ENCODE data around the gene SH2D3C. TPM values are rescaled to one million over a fixed set of nuclear protein-coding genes. Genes with fewer than 3 reads are reported as not detected.

SH2D3C gene
- polyA plus RNA-seq, 1 donor from 2014 or later = 14.5 TPM

DNA sequence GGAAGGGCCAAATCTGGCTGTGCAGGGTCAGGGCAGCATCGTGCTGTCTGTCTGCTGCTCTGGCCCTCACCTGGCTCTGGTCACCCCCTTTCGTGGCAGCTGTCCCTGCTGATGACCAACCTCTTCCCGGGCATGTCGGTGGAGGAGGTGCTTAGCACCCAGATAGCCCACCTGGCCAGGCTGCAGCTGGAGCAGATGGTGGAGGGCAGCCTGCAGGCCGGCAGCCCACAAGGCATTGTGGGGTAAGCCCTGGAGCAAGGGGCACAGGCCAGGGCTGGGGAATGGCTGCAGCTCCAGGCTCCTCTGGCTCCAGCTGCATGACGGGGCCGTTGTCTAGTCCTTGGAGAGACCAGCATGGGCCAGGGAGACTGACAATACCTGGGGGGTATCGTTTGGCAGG lies 51.6 kb downstream of the SH2D3C start:
- H4K20me1 ChIP-seq (ENCODE audit: insufficient read depth) = no peaks in the 10 kb centered on the region
- no peak overlapping the region for H3K27ac ChIP-seq (ENCODE audit: low read length)
- no peak overlapping the region for H2AFZ ChIP-seq (ENCODE audit: low read depth, low read length)
- no peak overlapping the region for H3K9ac ChIP-seq (ENCODE audit: low read length)
- H3F3A ChIP-seq (ENCODE audit: insufficient read depth, low read length, poor library complexity, severe bottlenecking) = no peaks in the 10 kb centered on the region
- no peak overlapping the region for H3K4me3 ChIP-seq (ENCODE audit: low read length)
- no peaks in the 10 kb centered on the region for H3K79me2 ChIP-seq (replicated peaks; ENCODE audit: insufficient read depth, low read length)
- H3K9me3 ChIP-seq (ENCODE audit: low read length) = no peaks in the 10 kb centered on the region
- no peak for TF ChIP-seq MXI1 (conservative IDR thresholded peaks at IDR 0.05; ENCODE audit: poor library complexity, severe bottlenecking)
- TF ChIP-seq EP300 (conservative IDR thresholded peaks at IDR 0.05; ENCODE audit: poor library complexity, severe bottlenecking) = no peak
- TF ChIP-seq SMC3 (conservative IDR thresholded peaks at IDR 0.05; ENCODE audit: poor library complexity) = no peak
- no peak for TF ChIP-seq EZH2 (IDR thresholded peaks at IDR 0.05; ENCODE audit: borderline replicate concordance, insufficient read depth, low read length, poor library complexity, severe bottlenecking)
- TF ChIP-seq POLR2AphosphoS5 (IDR thresholded peaks at IDR 0.05) = no peak
- TF ChIP-seq, protein P1, sequence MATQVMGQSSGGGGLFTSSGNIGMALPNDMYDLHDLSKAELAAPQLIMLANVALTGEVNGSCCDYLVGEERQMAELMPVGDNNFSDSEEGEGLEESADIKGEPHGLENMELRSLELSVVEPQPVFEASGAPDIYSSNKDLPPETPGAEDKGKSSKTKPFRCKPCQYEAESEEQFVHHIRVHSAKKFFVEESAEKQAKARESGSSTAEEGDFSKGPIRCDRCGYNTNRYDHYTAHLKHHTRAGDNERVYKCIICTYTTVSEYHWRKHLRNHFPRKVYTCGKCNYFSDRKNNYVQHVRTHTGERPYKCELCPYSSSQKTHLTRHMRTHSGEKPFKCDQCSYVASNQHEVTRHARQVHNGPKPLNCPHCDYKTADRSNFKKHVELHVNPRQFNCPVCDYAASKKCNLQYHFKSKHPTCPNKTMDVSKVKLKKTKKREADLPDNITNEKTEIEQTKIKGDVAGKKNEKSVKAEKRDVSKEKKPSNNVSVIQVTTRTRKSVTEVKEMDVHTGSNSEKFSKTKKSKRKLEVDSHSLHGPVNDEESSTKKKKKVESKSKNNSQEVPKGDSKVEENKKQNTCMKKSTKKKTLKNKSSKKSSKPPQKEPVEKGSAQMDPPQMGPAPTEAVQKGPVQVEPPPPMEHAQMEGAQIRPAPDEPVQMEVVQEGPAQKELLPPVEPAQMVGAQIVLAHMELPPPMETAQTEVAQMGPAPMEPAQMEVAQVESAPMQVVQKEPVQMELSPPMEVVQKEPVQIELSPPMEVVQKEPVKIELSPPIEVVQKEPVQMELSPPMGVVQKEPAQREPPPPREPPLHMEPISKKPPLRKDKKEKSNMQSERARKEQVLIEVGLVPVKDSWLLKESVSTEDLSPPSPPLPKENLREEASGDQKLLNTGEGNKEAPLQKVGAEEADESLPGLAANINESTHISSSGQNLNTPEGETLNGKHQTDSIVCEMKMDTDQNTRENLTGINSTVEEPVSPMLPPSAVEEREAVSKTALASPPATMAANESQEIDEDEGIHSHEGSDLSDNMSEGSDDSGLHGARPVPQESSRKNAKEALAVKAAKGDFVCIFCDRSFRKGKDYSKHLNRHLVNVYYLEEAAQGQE (IDR thresholded peaks at IDR 0.05; ENCODE audit: borderline replicate concordance) = no peak
- no peak for TF ChIP-seq RAD21 (conservative IDR thresholded peaks at IDR 0.05)
- TF ChIP-seq, protein P2, sequence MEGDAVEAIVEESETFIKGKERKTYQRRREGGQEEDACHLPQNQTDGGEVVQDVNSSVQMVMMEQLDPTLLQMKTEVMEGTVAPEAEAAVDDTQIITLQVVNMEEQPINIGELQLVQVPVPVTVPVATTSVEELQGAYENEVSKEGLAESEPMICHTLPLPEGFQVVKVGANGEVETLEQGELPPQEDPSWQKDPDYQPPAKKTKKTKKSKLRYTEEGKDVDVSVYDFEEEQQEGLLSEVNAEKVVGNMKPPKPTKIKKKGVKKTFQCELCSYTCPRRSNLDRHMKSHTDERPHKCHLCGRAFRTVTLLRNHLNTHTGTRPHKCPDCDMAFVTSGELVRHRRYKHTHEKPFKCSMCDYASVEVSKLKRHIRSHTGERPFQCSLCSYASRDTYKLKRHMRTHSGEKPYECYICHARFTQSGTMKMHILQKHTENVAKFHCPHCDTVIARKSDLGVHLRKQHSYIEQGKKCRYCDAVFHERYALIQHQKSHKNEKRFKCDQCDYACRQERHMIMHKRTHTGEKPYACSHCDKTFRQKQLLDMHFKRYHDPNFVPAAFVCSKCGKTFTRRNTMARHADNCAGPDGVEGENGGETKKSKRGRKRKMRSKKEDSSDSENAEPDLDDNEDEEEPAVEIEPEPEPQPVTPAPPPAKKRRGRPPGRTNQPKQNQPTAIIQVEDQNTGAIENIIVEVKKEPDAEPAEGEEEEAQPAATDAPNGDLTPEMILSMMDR (IDR thresholded peaks at IDR 0.05; ENCODE audit: poor library complexity, severe bottlenecking) = no peak
- no peak for TF ChIP-seq TAF1 (IDR thresholded peaks at IDR 0.05; ENCODE audit: low read depth)
- H3K9me2 ChIP-seq (ENCODE audit: insufficient read depth, low read length) = no peaks in the 10 kb centered on the region
- H3K36me3 ChIP-seq (ENCODE audit: insufficient read depth, low read length) = no peaks in the 10 kb centered on the region
- H3K4me2 ChIP-seq (ENCODE audit: low read length) = no peak overlapping the region
- no peaks in the 10 kb centered on the region for H3K27me3 ChIP-seq (ENCODE audit: insufficient read depth, low read depth, low read length)

DNA sequence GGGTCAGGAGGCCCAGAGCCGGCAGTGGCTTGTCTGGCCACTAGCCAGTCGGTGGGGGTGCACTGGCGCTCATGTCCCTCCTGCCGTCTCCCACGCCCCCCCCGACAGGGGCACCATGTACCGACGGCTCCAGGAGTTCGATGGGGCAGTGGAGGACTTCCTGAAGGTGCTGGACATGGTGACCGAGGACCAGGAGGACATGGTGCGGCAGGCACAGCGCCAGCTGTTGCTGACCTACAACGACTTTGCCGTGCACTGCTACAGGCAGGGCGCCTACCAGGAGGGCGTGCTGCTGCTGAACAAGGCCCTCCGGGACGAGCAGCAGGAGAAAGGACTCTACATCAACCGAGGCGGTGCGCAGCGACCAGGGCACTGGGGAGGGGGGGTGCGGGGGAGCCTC lies 54.5 kb downstream of the SH2D3C start:
- no peaks in the 10 kb centered on the region for H3K79me2 ChIP-seq (replicated peaks; ENCODE audit: insufficient read depth, low read length)
- TF ChIP-seq, protein P2 (IDR thresholded peaks at IDR 0.05; ENCODE audit: poor library complexity, severe bottlenecking) = no peak
- TF ChIP-seq EP300 (conservative IDR thresholded peaks at IDR 0.05; ENCODE audit: poor library complexity, severe bottlenecking) = no peak
- no peak for TF ChIP-seq EZH2 (IDR thresholded peaks at IDR 0.05; ENCODE audit: borderline replicate concordance, insufficient read depth, low read length, poor library complexity, severe bottlenecking)
- TF ChIP-seq POLR2AphosphoS5 (IDR thresholded peaks at IDR 0.05) = no peak
- no peak for TF ChIP-seq MXI1 (conservative IDR thresholded peaks at IDR 0.05; ENCODE audit: poor library complexity, severe bottlenecking)
- TF ChIP-seq SMC3 (conservative IDR thresholded peaks at IDR 0.05; ENCODE audit: poor library complexity) = no peak
- H3K4me3 ChIP-seq (ENCODE audit: low read length) = no peak overlapping the region
- H3K9ac ChIP-seq (ENCODE audit: low read length) = no peak overlapping the region
- H3K4me2 ChIP-seq (ENCODE audit: low read length) = no peak overlapping the region
- H3K9me2 ChIP-seq (ENCODE audit: insufficient read depth, low read length) = no peaks in the 10 kb centered on the region
- H3K27ac ChIP-seq (ENCODE audit: low read length) = no peak overlapping the region
- H2AFZ ChIP-seq (ENCODE audit: low read depth, low read length) = no peak overlapping the region
- H3K36me3 ChIP-seq (ENCODE audit: insufficient read depth, low read length) = no peaks in the 10 kb centered on the region
- H4K20me1 ChIP-seq (ENCODE audit: insufficient read depth) = no peaks in the 10 kb centered on the region
- H3K27me3 ChIP-seq (ENCODE audit: insufficient read depth, low read depth, low read length) = no peaks in the 10 kb centered on the region
- H3F3A ChIP-seq (ENCODE audit: insufficient read depth, low read length, poor library complexity, severe bottlenecking) = no peaks in the 10 kb centered on the region
- no peaks in the 10 kb centered on the region for H3K9me3 ChIP-seq (ENCODE audit: low read length)
